HepG2 (cell line): Measurements from ENCODE around the gene NSG2. TPM values are rescaled to one million over a fixed set of nuclear protein-coding genes. Genes with fewer than 3 reads are reported as not detected.

Source experiments
- ATAC-seq: fragments of 200-7000 bp; cut with Tn5 transposase; 3 replicates; pipeline ENCODE4 v1.9.1; 2020; ENCODE audit warnings: mild to moderate bottlenecking, moderate library complexity
- BruUV-seq: library from RNA; stranded (reverse); fragments of 400-500 nt; replicated peaks from 2 replicates; lab custom pipeline; 2021; lab: Mats Ljungman, UMichigan
- CTCF ChIA-PET: fragments of 300-600 bp; formaldehyde crosslinking; extraction: SDS; loops from one replicate; lab custom pipeline; 2021; ENCODE audit warnings: low total read pairs, inconsistent platforms, low intra/inter-chr PET ratio; lab: Yijun Ruan, JAX
- POLR2A ChIA-PET: fragments of 350-600 bp; sonication (Branson Sonifier 250); formaldehyde crosslinking; loops from one replicate; lab custom pipeline; 2020; ENCODE audit warnings: antibody characterized with exemption, inconsistent platforms; lab: Yijun Ruan, JAX
- DNase-seq: peaks from one replicate; pipeline ENCODE4 v3.0.0-alpha.2; 2015; ENCODE audit warnings: low spot score
- FAIRE-seq: peaks from 3 replicates; lab custom pipeline; 2011; peaks lifted over from hg19 to GRCh38; lab: Jason Lieb, UNC
- H2AFZ ChIP-seq: one replicate; pipeline ENCODE4 v1.6.1; 2011; ENCODE audit warnings: low read length, inconsistent platforms
- H3K27ac ChIP-seq: fragments of 300-600 bp; 3 replicates; pipeline ENCODE4 v1.8.0; 2011; ENCODE audit warnings: mixed run types, mild to moderate bottlenecking, mixed read lengths, low read length, inconsistent platforms; ENCODE audit not compliant: insufficient read depth; ENCODE audit errors: extremely low read length
- H3K27me3 ChIP-seq, 2 experiments: fragments of 200-600 bp in 1 of 2; 2 replicates in 1 of 2; 3 replicates in 1 of 2; pipeline versions ENCODE4 v1.6.0 to v1.8.0; 2011; ENCODE audit warnings: low read length in 2 of 2, mild to moderate bottlenecking in 2 of 2, moderate library complexity in 2 of 2, inconsistent platforms in 1 of 2; ENCODE audit not compliant: insufficient read depth in 2 of 2, control insufficient read depth in 1 of 2
- H3K36me3 ChIP-seq, 2 experiments: fragments of 200-600 bp in 1 of 2; replicated peaks in 1 of 2; 2 replicates in 1 of 2; 3 replicates in 1 of 2; pipeline versions ENCODE4 v1.5.1 to v1.8.0; 2011; ENCODE audit warnings: low read length in 2 of 2, inconsistent platforms in 1 of 2; ENCODE audit not compliant: insufficient read depth in 2 of 2, control insufficient read depth in 1 of 2
- H3K4me1 ChIP-seq: 2 replicates; pipeline ENCODE4 v1.5.1; 2012; ENCODE audit warnings: low read length, inconsistent platforms; ENCODE audit not compliant: insufficient read depth
- H3K4me2 ChIP-seq: 2 replicates; pipeline ENCODE4 v1.6.0; 2011; ENCODE audit warnings: low read depth, low read length, inconsistent platforms
- H3K4me3 ChIP-seq, 3 experiments: fragments of 200-600 bp in 1 of 3; sonication (generic), shearing (Covaris generic) in 1 of 3; replicated peaks in 1 of 3; 2 replicates each; pipeline ENCODE4 v1.5.1; 2011 to 2016; ENCODE audit warnings: low read length in 3 of 3, inconsistent platforms in 2 of 3, low read depth in 2 of 3, mild to moderate bottlenecking in 2 of 3, control low read depth in 1 of 3, mixed read lengths in 1 of 3; ENCODE audit not compliant: insufficient read depth in 1 of 3
- H3K79me2 ChIP-seq: one replicate; pipeline ENCODE4 v1.6.1; 2011; ENCODE audit warnings: low read length, inconsistent platforms; ENCODE audit not compliant: insufficient read depth
- H3K9ac ChIP-seq: 2 replicates; pipeline ENCODE4 v1.6.0; 2011; ENCODE audit warnings: mild to moderate bottlenecking, low read depth, low read length, inconsistent platforms; ENCODE audit not compliant: insufficient read depth
- H3K9me3 ChIP-seq: 2 replicates; pipeline ENCODE4 v1.5.1; 2012; ENCODE audit warnings: mild to moderate bottlenecking, low read length
- H4K20me1 ChIP-seq: 2 replicates; pipeline ENCODE4 v1.6.0; 2011; ENCODE audit warnings: inconsistent platforms, mild to moderate bottlenecking, low read length, moderate library complexity; ENCODE audit not compliant: insufficient read depth
- ARID2 ChIP-seq: sonication (generic); formaldehyde crosslinking; IDR thresholded peaks from 2 replicates; pipeline ENCODE4 v1.8.1; 2022; ENCODE audit warnings: mild to moderate bottlenecking, missing genetic modification reagents, borderline replicate concordance
- CC2D1A ChIP-seq: sonication (generic); formaldehyde crosslinking; IDR thresholded peaks from 2 replicates; pipeline ENCODE4 v1.8.1; 2023; ENCODE audit warnings: mild to moderate bottlenecking, missing genetic modification reagents
- CEBPB ChIP-seq: IDR thresholded peaks from 2 replicates; pipeline ENCODE4 v1.6.1; 2011; ENCODE audit warnings: low read depth, low read length, improper control_type of control experiment, borderline replicate concordance
- CENPT ChIP-seq: sonication (generic); formaldehyde crosslinking; IDR thresholded peaks from 2 replicates; pipeline ENCODE4 v1.8.0; 2022; ENCODE audit warnings: low read depth, mild to moderate bottlenecking, moderate library complexity, missing genetic modification reagents
- GTF3A ChIP-seq: sonication (generic); formaldehyde crosslinking; conservative IDR thresholded peaks from 2 replicates; pipeline ENCODE4 v1.4.0; 2020; ENCODE audit warnings: mild to moderate bottlenecking, missing genetic modification reagents
- HNRNPUL1 ChIP-seq: fragments of 200-400 bp; formaldehyde crosslinking; IDR thresholded peaks from 2 replicates; pipeline ENCODE4 v1.6.1; 2017; ENCODE audit warnings: low read depth, mild to moderate bottlenecking, low read length, moderate library complexity
- NR3C1 ChIP-seq: sonication (generic); formaldehyde crosslinking; IDR thresholded peaks from 2 replicates; pipeline ENCODE4 v1.4.0; 2020; ENCODE audit warnings: missing genetic modification reagents
- PITX1 ChIP-seq: sonication (generic); formaldehyde crosslinking; IDR thresholded peaks from 2 replicates; pipeline ENCODE4 v1.5.1; 2020; ENCODE audit warnings: mild to moderate bottlenecking, missing genetic modification reagents
- SCMH1 ChIP-seq: sonication (generic); formaldehyde crosslinking; IDR thresholded peaks from 2 replicates; pipeline ENCODE4 v1.9.0; 2021; ENCODE audit warnings: missing genetic modification reagents, mild to moderate bottlenecking, borderline replicate concordance
- TFE3 ChIP-seq: IDR thresholded peaks from 2 replicates; pipeline ENCODE4 v1.6.1; 2016
- ZNF564 ChIP-seq: sonication (generic); formaldehyde crosslinking; IDR thresholded peaks from 2 replicates; pipeline ENCODE4 v1.8.1; 2023; ENCODE audit warnings: mild to moderate bottlenecking, missing genetic modification reagents
- ZNF644 ChIP-seq: IDR thresholded peaks from 2 replicates; pipeline ENCODE4 v1.6.1; 2016; ENCODE audit warnings: low read depth
- WGBS: methylation state at CpG from one replicate; pipeline ENCODE4 v1.1.6; 2017; ENCODE audit warnings: low lambda C conversion rate; 5-methylcytosine and 5-hydroxymethylcytosine counted together
- in situ Hi-C: cut with HindIII; loops from 2 replicates; pipeline ENCODE4 v1.10.0; 2017; ENCODE audit warnings: low pct_unique_long_range_greater_than_20kb; ENCODE audit not compliant: extremely low pct_ligation_motif_present
- intact Hi-C: fragments of 100-400 bp; cut with micrococcal nuclease; formaldehyde crosslinking; loops from one replicate; pipeline ENCODE4 v1.10.0; 2022; ENCODE audit not compliant: unreplicated experiment
- polyA plus RNA-seq, 8 experiments: library from polyadenylated mRNA; depleted of rRNA in 3 of 8; stranded (reverse) in 7 of 8; unstranded in 1 of 8; fragments of >200 nt; fragmentation: Illumina TruSeq in 4 of 8; extraction: Trizol in 4 of 8; gene quantifications; 2 replicates each; pipeline versions ENCODE4 v1.2.1 to v1.2.3, GENCODE V29; 2011 to 2016; ENCODE audit warnings: low read depth in 4 of 8, missing spikeins in 1 of 8, mixed read lengths in 1 of 8; ENCODE audit not compliant: insufficient read depth in 1 of 8
- total RNA-seq, 5 experiments: library from RNA; depleted of rRNA; stranded (reverse); fragments of >200 nt; fragmentation: Illumina TruSeq; extraction: Trizol; gene quantifications; 2 replicates each; pipeline ENCODE4 v1.2.3, GENCODE V29; 2016; ENCODE audit warnings: low read depth in 1 of 5
- TF ChIP-seq, protein P1 (sequence below): sonication (generic); formaldehyde crosslinking; IDR thresholded peaks from 2 replicates; pipeline ENCODE4 v1.4.0; 2020; ENCODE audit warnings: missing genetic modification reagents

The NSG2 gene
- total and polyA plus RNA-seq, 2 of the 13 experiments (the other 11 are each of a cell fraction or from before 2014, with no cell fraction given) = 0.21 TPM; not detected in 1

DNA sequence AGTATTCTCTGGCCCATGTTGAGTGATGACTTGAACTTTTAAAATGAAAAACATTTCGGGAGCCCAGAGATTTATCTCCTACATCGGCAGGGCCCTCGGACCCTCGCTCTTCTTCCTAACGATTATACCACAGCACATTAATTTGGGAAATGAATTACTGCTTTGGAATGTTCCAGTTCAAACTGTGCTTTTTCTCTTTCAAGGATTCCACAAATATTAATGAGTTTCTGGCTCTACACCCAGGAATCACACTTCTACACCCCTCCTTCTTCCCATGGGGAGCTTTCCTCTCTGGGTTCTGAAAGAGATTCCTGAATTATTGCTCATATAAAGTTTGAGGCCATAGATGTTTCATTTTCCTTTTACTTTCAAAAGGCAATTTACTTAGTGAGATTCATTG, 41.2 kb downstream of the NSG2 start:
- H3K27ac ChIP-seq = no peak overlapping the region
- BruUV-seq = no TSS peak
- no peak for DNase-seq
- TF ChIP-seq SCMH1 (CRISPR knock-in tag) = no peak
- TF ChIP-seq CC2D1A (CRISPR knock-in tag) = no peak
- TF ChIP-seq ARID2 = no peak
- TF ChIP-seq TFE3 (CRISPR knock-in tag) = no peak
- no peak for TF ChIP-seq GTF3A
- no peak for TF ChIP-seq HNRNPUL1
- no peak for TF ChIP-seq ZNF564 (CRISPR knock-in tag)
- no peak for TF ChIP-seq PITX1
- TF ChIP-seq CEBPB = no peak
- TF ChIP-seq CENPT = no peak
- TF ChIP-seq ZNF644 (CRISPR knock-in tag) = no peak
- TF ChIP-seq, protein P1, sequence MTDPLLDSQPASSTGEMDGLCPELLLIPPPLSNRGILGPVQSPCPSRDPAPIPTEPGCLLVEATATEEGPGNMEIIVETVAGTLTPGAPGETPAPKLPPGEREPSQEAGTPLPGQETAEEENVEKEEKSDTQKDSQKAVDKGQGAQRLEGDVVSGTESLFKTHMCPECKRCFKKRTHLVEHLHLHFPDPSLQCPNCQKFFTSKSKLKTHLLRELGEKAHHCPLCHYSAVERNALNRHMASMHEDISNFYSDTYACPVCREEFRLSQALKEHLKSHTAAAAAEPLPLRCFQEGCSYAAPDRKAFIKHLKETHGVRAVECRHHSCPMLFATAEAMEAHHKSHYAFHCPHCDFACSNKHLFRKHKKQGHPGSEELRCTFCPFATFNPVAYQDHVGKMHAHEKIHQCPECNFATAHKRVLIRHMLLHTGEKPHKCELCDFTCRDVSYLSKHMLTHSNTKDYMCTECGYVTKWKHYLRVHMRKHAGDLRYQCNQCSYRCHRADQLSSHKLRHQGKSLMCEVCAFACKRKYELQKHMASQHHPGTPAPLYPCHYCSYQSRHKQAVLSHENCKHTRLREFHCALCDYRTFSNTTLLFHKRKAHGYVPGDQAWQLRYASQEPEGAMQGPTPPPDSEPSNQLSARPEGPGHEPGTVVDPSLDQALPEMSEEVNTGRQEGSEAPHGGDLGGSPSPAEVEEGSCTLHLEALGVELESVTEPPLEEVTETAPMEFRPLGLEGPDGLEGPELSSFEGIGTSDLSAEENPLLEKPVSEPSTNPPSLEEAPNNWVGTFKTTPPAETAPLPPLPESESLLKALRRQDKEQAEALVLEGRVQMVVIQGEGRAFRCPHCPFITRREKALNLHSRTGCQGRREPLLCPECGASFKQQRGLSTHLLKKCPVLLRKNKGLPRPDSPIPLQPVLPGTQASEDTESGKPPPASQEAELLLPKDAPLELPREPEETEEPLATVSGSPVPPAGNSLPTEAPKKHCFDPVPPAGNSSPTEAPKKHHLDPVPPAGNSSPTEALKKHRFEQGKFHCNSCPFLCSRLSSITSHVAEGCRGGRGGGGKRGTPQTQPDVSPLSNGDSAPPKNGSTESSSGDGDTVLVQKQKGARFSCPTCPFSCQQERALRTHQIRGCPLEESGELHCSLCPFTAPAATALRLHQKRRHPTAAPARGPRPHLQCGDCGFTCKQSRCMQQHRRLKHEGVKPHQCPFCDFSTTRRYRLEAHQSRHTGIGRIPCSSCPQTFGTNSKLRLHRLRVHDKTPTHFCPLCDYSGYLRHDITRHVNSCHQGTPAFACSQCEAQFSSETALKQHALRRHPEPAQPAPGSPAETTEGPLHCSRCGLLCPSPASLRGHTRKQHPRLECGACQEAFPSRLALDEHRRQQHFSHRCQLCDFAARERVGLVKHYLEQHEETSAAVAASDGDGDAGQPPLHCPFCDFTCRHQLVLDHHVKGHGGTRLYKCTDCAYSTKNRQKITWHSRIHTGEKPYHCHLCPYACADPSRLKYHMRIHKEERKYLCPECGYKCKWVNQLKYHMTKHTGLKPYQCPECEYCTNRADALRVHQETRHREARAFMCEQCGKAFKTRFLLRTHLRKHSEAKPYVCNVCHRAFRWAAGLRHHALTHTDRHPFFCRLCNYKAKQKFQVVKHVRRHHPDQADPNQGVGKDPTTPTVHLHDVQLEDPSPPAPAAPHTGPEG (CRISPR knock-in tag) = no peak
- TF ChIP-seq NR3C1 (CRISPR knock-in tag) = no peak
- TF ChIP-seq, all 625 proteins: peak for 0
- intact Hi-C loops = no loop called here
- no peaks in the 10 kb centered on the region for H3K79me2 ChIP-seq
- ChIA-PET POLR2A (no interaction called here), CTCF (no interaction called here)
- no peaks in the 10 kb centered on the region for H4K20me1 ChIP-seq
- no peak overlapping the region for H3K4me3 ChIP-seq
- in situ Hi-C loops = no loop called here
- peaks cover 0 to 15% of the 10 kb centered on the region in 2 experiments; a peak in 1 of 5 replicates for H3K27me3 ChIP-seq
- 31% methylated on average over 5 of the region's 5 CpGs for WGBS
- FAIRE-seq (no peak), ATAC-seq (no peak)
- no peaks in the 10 kb centered on the region for H3K36me3 ChIP-seq
- H3K9me3 ChIP-seq = no peaks in the 10 kb centered on the region
- no peak overlapping the region for H3K9ac ChIP-seq
- no peak overlapping the region for H2AFZ ChIP-seq
- H3K4me1 ChIP-seq = no peaks in the 10 kb centered on the region
- no peak overlapping the region for H3K4me2 ChIP-seq
